ENCODE measurements around the gene PLEKHG4B. TPM values are rescaled to one million over a fixed set of nuclear protein-coding genes. Genes with fewer than 3 reads are reported as not detected.
"Not testable (repeated sequence)": the region's sequence is repeated elsewhere in the genome, so short reads cannot be mapped to it uniquely, and the experiment has no call there.

Gene PLEKHG4B
- total RNA-seq, 1 experiment from 2014 or later, result 51.4 TPM

DNA sequence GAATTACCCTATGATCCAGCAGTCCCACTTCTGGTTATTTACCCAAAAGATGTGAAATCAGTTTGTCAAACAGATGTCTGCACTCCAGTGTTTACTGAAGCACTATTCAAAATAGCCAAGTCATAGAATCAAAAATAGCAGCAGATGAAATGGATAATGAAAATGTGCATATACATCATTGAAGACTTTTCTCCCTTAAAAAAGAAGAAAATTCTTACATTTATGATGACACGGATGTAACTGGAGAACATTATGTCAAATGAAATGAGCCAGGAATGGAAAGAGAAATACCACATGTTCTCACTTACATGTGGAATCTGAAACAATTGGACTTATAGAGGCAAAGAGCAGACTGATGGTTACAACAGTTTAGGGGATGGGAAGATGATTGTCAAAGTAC lies 21.5 kb upstream of the PLEKHG4B start:
- no peak overlapping the region for H3K4me3 Mint-ChIP-seq
- no peak for ATAC-seq
- H3K27ac Mint-ChIP-seq, result no peak overlapping the region
- no peak for DNase-seq (ENCODE audit: low spot score)
- no peaks in the 10 kb centered on the region for H3K27me3 Mint-ChIP-seq (ENCODE audit: low read depth)
- H3K9me3 Mint-ChIP-seq, result peaks cover 35% of the 10 kb centered on the region
- POLR2A ChIA-PET, result no interaction called here
- CTCF ChIA-PET, result no interaction called here
- no peak for TF ChIP-seq NFYB (CRISPR knock-in tag; conservative IDR thresholded peaks at IDR 0.05; ENCODE audit: low read depth)
- TF ChIP-seq, protein P1, sequence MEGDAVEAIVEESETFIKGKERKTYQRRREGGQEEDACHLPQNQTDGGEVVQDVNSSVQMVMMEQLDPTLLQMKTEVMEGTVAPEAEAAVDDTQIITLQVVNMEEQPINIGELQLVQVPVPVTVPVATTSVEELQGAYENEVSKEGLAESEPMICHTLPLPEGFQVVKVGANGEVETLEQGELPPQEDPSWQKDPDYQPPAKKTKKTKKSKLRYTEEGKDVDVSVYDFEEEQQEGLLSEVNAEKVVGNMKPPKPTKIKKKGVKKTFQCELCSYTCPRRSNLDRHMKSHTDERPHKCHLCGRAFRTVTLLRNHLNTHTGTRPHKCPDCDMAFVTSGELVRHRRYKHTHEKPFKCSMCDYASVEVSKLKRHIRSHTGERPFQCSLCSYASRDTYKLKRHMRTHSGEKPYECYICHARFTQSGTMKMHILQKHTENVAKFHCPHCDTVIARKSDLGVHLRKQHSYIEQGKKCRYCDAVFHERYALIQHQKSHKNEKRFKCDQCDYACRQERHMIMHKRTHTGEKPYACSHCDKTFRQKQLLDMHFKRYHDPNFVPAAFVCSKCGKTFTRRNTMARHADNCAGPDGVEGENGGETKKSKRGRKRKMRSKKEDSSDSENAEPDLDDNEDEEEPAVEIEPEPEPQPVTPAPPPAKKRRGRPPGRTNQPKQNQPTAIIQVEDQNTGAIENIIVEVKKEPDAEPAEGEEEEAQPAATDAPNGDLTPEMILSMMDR (IDR thresholded peaks at IDR 0.05), result no peak
- TF ChIP-seq TP53 (CRISPR knock-in tag; IDR thresholded peaks at IDR 0.05), result no peak
- no peak for TF ChIP-seq ZNF263 (CRISPR knock-in tag; IDR thresholded peaks at IDR 0.05; ENCODE audit: low read depth)
- TF ChIP-seq, protein P2, sequence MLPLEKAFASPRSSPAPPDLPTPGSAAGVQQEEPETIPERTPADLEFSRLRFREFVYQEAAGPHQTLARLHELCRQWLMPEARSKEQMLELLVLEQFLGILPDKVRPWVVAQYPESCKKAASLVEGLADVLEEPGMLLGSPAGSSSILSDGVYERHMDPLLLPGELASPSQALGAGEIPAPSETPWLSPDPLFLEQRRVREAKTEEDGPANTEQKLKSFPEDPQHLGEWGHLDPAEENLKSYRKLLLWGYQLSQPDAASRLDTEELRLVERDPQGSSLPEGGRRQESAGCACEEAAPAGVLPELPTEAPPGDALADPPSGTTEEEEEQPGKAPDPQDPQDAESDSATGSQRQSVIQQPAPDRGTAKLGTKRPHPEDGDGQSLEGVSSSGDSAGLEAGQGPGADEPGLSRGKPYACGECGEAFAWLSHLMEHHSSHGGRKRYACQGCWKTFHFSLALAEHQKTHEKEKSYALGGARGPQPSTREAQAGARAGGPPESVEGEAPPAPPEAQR (CRISPR knock-in tag; IDR thresholded peaks at IDR 0.05), result no peak
- TF ChIP-seq TEAD4 (CRISPR knock-in tag; IDR thresholded peaks at IDR 0.05), result no peak
- TF ChIP-seq ETV6 (CRISPR knock-in tag; IDR thresholded peaks at IDR 0.05), result no peak
- no peak for TF ChIP-seq ATF1 (CRISPR knock-in tag; IDR thresholded peaks at IDR 0.05)
- TF ChIP-seq, protein P3, sequence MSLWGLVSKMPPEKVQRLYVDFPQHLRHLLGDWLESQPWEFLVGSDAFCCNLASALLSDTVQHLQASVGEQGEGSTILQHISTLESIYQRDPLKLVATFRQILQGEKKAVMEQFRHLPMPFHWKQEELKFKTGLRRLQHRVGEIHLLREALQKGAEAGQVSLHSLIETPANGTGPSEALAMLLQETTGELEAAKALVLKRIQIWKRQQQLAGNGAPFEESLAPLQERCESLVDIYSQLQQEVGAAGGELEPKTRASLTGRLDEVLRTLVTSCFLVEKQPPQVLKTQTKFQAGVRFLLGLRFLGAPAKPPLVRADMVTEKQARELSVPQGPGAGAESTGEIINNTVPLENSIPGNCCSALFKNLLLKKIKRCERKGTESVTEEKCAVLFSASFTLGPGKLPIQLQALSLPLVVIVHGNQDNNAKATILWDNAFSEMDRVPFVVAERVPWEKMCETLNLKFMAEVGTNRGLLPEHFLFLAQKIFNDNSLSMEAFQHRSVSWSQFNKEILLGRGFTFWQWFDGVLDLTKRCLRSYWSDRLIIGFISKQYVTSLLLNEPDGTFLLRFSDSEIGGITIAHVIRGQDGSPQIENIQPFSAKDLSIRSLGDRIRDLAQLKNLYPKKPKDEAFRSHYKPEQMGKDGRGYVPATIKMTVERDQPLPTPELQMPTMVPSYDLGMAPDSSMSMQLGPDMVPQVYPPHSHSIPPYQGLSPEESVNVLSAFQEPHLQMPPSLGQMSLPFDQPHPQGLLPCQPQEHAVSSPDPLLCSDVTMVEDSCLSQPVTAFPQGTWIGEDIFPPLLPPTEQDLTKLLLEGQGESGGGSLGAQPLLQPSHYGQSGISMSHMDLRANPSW (CRISPR knock-in tag; conservative IDR thresholded peaks at IDR 0.05; ENCODE audit: low read depth), result no peak
- TF ChIP-seq, protein P4, sequence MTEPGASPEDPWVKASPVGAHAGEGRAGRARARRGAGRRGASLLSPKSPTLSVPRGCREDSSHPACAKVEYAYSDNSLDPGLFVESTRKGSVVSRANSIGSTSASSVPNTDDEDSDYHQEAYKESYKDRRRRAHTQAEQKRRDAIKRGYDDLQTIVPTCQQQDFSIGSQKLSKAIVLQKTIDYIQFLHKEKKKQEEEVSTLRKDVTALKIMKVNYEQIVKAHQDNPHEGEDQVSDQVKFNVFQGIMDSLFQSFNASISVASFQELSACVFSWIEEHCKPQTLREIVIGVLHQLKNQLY (CRISPR knock-in tag; IDR thresholded peaks at IDR 0.05), result no peak
- TF ChIP-seq FOXK1 (CRISPR knock-in tag; IDR thresholded peaks at IDR 0.05), result no peak
- TF ChIP-seq ZBTB21 (CRISPR knock-in tag; IDR thresholded peaks at IDR 0.05; ENCODE audit: borderline replicate concordance), result no peak
- no peak for TF ChIP-seq CREM (CRISPR knock-in tag; IDR thresholded peaks at IDR 0.05)
- H3K4me1 Mint-ChIP-seq, result peaks cover 13% of the 10 kb centered on the region
- peaks cover 34% of the 10 kb centered on the region for H3K36me3 Mint-ChIP-seq

DNA sequence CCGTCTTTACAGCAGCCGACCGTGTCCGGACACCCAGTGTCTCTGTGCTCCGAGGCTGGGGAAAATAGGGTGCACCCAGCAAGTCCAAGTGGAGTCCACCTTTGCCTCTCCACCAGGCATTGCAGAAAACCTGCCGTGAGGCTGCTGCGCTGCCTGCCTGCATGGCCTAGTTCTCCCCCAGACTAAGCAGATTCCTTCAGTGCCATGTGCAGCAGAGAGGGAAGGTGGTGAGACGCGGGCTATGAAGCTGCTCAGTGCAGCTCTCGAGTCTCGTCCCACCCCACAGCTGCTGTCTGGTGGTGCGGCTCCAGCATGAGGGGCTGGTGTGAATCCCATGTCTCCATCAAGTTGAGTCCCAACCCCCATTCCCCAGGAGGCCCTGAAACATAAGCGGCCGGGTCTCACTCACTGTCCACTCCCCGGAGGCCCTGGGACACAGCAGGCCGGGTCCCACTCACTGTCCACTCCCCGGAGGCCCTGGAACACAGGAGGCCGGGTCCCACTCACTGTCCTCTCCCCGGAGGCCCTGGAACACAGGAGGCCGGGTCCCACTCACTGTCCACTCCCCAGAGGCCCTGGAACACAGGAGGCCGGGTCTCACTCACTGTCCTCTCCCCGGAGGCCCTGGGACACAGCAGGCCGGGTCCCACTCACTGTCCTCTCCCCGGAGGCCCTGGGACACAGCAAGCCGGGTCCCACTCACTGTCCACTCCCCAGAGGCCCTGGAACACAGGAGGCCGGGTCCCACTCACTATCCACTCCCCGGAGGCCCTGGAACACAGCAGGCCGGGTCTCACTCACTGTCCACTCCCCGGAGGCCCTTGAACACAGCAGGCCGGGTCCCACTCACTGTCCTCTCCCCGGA lies 19.4 kb upstream of the PLEKHG4B start:
- H3K4me3 Mint-ChIP-seq, result not testable (repeated sequence)

DNA sequence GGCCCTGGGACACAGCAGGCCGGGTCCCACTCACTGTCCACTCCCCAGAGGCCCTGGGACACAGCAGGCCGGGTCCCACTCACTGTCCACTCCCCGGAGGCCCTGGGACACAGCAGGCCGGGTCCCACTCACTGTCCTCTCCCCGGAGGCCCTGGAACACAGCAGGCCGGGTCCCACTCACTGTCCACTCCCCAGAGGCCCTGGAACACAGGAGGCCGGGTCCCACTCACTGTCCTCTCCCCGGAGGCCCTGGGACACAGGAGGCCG lies 18.9 kb upstream of the PLEKHG4B start:
- DNase-seq (ENCODE audit: low spot score); H3K27me3 Mint-ChIP-seq (ENCODE audit: low read depth); POLR2A ChIA-PET; CTCF ChIA-PET; H3K27ac Mint-ChIP-seq; H3K4me3 Mint-ChIP-seq; ATAC-seq: not testable (repeated sequence)
- H3K36me3 Mint-ChIP-seq, result peaks cover 11% of the 10 kb centered on the region
- H3K4me1 Mint-ChIP-seq, result peaks cover 16% of the 10 kb centered on the region
- peaks cover 14% of the 10 kb centered on the region for H3K9me3 Mint-ChIP-seq

More for the DNA sequence above, 19.4 kb upstream of the PLEKHG4B start:
- POLR2A ChIA-PET; DNase-seq (ENCODE audit: low spot score); ATAC-seq; CTCF ChIA-PET; H3K27ac Mint-ChIP-seq; H3K27me3 Mint-ChIP-seq (ENCODE audit: low read depth): not testable (repeated sequence)
- H3K4me1 Mint-ChIP-seq, result peaks cover 14% of the 10 kb centered on the region
- peaks cover 19% of the 10 kb centered on the region for H3K9me3 Mint-ChIP-seq
- peaks cover 17% of the 10 kb centered on the region for H3K36me3 Mint-ChIP-seq

All from WTC11 (cell line).